HG03280 (cell line): ENCODE results near the gene FRAS1.
"Not testable (repeated sequence)": the region's sequence is repeated elsewhere in the genome, so short reads cannot be mapped to it uniquely, and the experiment has no call there.

Source experiments
- ATAC-seq: cut with Tn5 transposase; IDR thresholded peaks from one replicate; pipeline ENCODE4 v1.9.1; 2021; ENCODE audit warnings: mild to moderate bottlenecking, moderate library complexity; ENCODE audit not compliant: unreplicated experiment

Gene FRAS1

DNA sequence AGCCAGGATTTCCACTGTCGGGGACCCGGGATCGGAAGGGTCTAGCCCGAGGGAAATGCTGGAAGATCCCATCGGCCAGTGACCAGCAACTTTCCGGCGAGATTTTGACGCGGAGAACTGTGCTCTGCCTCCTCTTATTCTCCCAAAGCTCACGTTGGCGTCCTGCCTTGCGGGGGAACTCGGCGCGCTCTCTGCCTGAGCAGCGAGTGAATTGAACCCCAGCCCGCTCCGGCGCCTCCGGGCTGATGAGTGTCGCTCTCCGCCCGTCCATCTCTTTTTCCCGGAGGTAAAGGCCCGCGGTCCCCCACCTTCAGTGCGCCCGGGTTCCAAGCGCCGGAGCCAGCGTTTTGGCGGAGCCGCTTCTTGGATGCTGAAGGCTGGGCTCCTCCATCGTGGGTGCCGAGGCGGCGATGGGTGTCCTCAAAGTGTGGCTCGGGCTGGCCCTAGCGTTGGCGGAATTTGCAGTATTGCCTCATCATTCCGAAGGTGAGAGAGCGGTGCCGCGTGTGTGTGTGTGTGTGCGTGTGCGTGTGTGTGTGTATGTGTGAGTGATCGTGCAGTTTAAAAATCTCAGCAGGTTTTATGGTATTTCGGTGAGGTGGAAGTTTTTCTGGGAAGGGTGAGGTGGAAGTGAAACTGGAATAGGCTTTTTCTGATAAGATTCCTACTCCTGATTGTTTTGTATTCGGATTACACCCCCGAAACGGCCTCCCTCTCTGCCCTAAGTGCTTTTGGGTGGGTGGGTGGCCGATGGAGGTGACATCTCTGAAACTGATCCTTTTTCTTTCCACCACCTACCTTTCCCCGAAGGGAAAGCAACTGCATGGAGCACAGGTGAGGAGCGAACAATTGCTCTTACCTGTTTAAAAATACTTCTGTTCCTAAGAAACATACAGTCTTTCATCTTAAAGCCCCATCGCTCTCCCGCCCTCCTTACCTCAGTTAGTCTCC is 752 bp downstream of the FRAS1 start:
- no peak for ATAC-seq

DNA sequence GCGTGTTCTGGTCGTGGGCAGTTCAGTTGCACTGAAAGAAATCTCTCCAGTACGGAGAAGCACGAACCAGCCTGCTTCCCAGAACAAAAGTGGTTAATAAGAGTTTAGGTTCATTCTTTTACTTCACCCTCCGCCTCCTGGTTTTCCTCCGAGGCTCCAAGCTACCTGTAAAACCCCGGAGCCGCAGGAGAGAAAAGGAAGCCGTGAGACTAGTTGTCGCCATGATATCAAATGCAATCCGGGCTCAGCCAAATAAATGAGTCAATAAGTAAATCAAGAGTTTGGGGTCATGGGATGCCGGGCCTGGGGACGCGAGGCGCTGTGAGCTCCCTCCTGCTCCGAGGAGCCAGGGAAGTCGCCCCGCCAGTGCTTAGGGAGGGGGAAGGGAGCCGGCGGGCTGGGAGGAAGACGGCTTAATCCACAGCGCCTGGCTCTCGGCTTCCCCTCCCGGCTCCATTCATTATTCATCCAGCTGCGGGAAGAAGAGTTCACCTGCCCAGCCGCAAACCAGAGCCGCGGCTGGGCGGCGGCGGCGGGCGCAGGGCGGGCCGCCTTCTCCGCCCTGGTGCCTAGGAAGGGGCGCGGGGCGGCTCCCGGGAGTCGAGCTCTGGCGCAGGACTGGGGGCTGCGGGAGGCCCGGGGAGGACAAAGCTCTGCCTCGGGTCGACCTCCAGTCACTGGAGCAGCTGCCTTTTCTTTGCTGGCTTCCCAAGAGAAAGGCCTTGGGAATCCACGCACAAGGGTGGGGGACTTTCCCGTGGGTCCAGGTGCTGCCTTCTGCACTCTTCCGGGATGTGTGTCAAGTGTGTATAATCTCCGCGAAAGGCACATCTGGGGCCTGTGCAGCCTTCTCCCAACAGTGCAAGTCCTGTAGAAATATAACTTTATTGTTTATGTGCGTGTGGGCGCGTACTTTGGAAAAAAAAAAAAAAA is 1.7 kb downstream of the FRAS1 start:
- ATAC-seq = no peak

GRCh38 chr4:78059524-78059889 is 2.4 kb downstream of the FRAS1 start:
- no peak for ATAC-seq

GRCh38 chr4:78059938-78060337 is 2.8 kb downstream of the FRAS1 start:
- no peak for ATAC-seq

GRCh38 chr4:78061939-78062570 is 4.9 kb downstream of the FRAS1 start:
- no peak for ATAC-seq

DNA sequence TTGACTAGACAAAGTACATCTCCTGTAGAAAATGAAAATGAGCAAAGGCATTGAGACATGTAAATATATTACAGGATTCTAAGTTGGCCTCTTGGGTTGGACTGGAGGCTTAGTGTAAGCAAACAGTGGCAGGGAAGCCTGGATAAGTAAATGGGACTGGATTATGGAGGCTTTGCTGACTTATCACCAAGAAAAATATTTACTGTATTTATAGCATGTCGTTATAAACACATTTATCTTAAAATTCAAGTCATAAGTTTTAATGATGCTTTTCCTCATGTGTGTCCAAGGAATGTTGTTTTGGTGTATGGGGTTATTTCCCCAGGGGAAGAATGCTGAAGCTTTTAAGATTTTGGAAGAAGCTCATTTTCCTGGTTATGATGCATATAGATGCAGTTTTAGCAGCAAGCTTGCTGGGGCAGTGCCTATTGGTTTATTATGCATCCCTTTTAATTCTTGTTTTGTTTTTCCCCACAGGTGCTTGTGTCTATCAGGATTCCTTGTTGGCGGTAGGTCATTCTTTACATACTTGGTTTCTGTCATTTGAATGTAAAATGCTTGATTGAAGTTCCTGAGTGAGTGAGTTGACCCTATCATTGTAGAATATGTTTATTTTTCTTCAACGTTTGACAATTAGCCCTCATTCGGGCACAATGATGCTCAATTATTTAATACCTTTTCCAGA is 8.5 kb downstream of the FRAS1 start:
- no peak for ATAC-seq

DNA sequence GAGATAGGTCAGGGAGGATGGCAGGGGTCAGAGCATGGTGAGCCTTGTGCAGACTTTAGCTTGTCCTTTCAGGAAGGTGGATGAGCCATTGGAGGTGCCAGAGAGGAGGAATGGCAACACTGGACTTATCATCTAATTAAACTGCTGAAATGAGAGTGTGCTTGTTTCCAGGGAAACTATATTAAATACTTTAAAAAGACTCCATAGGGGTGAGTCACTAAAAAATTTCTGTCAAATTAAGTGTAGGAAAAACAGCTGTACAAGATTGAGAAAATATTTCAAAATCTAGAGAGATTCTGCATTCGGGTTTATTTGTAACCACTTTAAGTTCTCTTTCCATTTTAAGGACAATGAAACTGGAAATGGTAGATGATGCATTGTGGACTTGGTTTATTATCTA is 11.4 kb downstream of the FRAS1 start:
- ATAC-seq = no peak

- ATAC-seq = no peak
Observed at GRCh38 chr4:78069319-78069718, 12.2 kb downstream of the FRAS1 start.

DNA sequence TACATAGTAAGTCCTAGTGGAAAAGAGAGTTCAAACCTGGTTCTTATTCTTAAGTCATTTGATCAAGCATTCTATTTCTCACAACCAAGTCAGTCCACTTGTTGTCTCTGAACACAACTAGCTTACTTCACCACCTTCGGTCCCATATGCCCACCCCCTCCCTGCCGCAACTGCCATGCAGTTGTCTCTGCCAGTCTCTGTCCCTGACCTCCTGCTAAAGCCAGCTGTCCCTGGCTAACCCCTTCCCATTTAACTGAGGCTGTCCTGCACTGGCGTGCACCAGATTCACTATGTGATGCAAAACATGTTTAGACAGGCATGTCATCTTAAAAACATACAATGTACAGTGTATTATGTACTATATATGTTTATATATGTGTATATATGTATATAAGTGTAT is 12.7 kb downstream of the FRAS1 start:
- no peak for ATAC-seq

DNA sequence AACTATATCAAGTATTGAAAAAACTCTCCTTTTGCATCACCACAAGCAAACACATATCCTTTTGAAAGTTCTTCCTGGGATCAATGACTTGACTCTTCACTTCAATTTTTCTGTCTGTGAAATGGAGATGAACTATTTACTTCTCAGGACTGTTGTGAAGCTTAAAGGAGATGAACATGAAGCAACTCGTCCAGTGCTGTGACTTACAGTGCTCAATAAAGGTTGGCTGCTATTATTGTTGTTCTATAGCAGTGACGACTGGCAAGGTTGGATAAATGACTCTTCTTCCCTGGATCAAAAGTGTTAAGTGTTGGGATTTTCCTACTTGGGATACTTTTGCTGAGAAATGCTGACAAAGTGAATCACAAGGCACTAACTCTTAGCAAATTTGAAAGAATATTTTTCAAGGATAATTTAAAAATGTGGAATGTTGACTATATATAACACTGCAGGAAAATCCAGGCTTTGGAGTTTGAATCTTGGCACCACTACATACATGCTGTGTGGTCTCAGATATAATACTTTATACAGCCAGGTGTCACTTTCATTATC is 13.7 kb downstream of the FRAS1 start:
- ATAC-seq = no peak

DNA sequence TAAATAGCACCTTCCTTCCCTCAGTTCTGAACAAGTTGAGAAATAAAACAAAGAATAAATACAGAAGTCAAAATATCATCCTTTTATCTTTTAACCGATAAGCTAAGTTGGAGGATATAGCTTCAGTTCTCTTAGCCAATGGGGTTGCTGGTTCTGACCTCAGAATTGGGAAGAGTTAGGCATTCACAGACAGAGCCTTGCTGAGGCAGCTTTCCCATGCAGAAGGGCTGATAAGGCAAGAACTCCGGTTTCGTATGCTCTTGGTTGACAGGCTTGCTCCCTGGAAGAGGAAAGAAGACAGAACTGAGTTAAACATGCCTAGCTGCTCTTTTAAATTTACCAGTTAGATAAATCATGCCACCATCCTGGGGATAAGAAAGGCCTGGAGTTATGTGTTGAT is 17.6 kb downstream of the FRAS1 start:
- ATAC-seq = no peak

- ATAC-seq = no peak
Observed at GRCh38 chr4:78075986-78076385, 18.9 kb downstream of the FRAS1 start.

DNA sequence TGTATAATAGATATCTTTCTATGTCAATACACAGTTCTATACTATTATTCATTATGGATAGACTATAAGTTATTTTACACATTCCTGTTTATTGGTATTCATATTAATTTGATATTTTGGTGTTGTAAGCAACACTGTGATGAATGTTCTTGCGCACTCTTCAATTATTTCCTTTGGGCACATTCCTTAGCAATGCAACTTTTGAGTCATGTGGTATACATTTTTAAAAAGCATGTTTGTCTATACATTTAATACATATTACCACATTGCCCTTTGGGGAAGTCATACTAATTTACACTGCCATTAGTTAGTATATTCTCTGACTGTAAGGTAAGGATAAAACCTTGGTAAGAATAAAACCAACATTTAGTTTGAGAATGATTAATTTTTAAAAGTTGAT is 21.0 kb downstream of the FRAS1 start:
- ATAC-seq = no peak

DNA sequence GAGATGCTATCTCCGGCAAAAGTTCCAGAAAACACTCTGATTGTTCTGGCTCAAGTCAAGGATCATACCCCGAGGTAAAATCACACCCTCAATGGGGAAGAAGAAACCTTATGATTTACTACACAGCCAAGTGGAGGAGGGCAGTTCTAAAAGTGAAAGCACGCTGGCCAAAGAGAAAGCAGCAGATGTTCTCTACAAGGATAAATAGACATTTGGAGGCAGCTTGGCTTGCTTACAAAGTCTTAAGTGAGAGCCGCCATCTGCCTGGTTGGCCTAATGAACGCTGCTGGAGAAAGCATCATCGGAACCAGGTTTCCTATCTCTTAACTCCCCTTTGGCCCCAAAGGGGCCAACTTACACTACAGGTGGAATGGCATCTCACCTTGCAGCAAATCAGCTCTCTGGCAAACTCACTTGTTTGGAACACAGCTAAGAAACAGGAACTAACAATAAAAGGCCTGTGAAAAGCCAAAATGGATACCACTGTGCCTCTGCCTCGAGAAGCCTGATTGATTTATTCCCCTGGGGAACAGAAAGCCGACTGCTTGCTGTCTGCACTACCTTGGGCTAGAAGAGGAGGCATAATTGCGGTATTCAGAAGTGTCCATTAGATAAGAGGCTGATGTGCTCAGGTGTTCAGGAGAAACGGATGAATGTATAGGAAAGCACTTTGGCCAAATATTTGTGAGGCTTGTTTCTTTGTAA is 22.8 kb downstream of the FRAS1 start:
- no peak for ATAC-seq

GRCh38 chr4:78081541-78081940 is 24.4 kb downstream of the FRAS1 start:
- ATAC-seq = no peak

DNA sequence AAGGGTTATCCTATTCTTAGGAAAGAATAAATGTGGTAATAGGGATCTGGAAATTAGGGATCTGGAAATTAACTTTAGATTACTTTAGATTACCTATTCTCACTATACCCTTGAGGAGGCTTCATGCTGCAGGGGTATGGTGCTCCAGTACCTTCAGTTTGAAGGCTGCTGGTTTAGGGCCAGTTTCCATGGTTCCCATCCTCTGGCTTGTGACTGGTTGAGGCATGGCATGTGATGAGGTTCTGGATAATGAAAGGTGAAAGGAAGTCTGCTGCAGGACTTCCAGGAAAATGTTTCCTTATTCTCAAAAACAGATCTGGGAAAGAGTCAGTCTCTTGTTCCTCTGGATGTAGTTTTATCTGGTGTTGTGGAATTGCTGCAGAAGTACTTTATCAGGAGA is 25.9 kb downstream of the FRAS1 start:
- ATAC-seq = no peak

- no peak for ATAC-seq
Observed at GRCh38 chr4:78091534-78091933, 34.4 kb downstream of the FRAS1 start.

GRCh38 chr4:78092350-78092749 is 35.2 kb downstream of the FRAS1 start:
- not testable (repeated sequence) for ATAC-seq

DNA sequence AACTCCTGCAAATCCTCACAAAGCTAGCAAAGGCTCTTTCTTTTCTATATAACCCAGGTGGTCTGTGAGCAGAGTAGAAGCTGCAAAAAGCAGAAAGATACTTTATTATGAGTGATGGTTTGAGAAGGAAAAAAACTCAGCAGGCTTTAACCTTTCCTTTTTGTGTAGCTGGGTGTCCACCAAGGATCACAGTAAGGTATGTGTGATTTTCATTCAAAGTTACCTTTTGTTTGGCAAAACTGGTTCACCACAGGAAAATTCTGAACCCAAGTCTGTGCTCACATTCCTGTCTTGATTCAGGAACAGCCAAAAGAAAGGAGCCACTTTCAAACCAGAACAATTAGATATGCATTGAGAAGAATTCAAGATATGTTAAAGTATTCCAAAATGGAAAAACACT is 35.7 kb downstream of the FRAS1 start:
- ATAC-seq = no peak

DNA sequence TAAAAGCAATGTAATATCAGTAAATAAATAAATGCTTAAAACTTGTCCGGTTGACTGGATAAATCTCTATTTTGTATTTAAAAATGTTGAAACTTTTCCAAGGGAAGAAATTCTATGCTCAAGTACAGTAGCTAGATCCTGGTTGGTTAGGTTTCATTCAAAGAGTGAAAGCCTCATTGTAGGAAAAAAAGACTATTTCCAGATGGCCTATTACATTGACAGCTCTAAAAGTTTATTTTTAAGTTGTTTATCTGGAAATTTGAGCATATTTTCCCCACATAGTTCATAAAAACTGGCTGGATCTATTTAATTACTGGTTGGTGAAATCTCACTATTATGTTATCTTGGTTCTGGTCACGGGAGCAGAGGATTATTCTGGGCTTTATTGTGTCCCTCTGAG is 38.0 kb downstream of the FRAS1 start:
- no peak for ATAC-seq
